Tibial nerve (tissue), 3 donors: ENCODE data around the gene SEMA6B.

Experiments used
- CTCF ChIP-seq, 5 experiments: fragments of 200-600 bp in 3 of 5; fragments of 450-650 bp in 2 of 5; sonication (generic) in 3 of 5; IDR thresholded peaks; one replicate each; pipeline ENCODE4 v1.5.1; 2016 to 2019; ENCODE audit warnings: antibody characterized with exemption in 5 of 5, mild to moderate bottlenecking in 3 of 5, moderate library complexity in 2 of 5
- POLR2A ChIP-seq, 2 donors: fragments of 450-650 bp; IDR thresholded peaks; one replicate each; pipeline ENCODE4 v1.6.1; 2017; ENCODE audit warnings: antibody characterized with exemption in 2 of 2, mild to moderate bottlenecking in 2 of 2, moderate library complexity in 2 of 2

- TF ChIP-seq CTCF (IDR thresholded peaks at IDR 0.05), result no peak
- no peak for TF ChIP-seq POLR2A (IDR thresholded peaks at IDR 0.05)
Measured at GRCh38 chr19:4597278-4597974, 37.9 kb upstream of the SEMA6B start.
